ENCODE data around the gene PTPRC.

- TF ChIP-seq EZH2 (IDR thresholded peaks at IDR 0.05; ENCODE audit: low read length, missing control alignments) (no peak), CTCF (conservative IDR thresholded peaks at IDR 0.05 in 1 of 2, IDR thresholded peaks at IDR 0.05 in 1 of 2; ENCODE audit: low read depth in 1 of 2, low read length in 2 of 2) (no peak)
These were observed at the start of gene PTPRC for GRCh38 chr1:198638894-198639635.
